Suppressor macrophage treated with lipopolysaccharide for 4 hours (primary cell): ENCODE data around the gene SLC24A4.
"Not testable (repeated sequence)": the region's sequence is repeated elsewhere in the genome, so short reads cannot be mapped to it uniquely, and the experiment has no call there.

ENCODE experiments used
- DNase-seq: peaks from one replicate; pipeline ENCODE4 v3.0.0-alpha.2; 2020

The SLC24A4 gene

GRCh38 chr14:92527721-92528120 is 204.8 kb downstream of the SLC24A4 start:
- no peak for DNase-seq

- no peak for DNase-seq
These were observed 205.6 kb downstream of the SLC24A4 start for GRCh38 chr14:92528486-92529100.

GRCh38 chr14:92529903-92530302 is 206.9 kb downstream of the SLC24A4 start:
- peak; percentile 59 for DNase-seq

GRCh38 chr14:92531106-92531873 is 208.3 kb downstream of the SLC24A4 start:
- DNase-seq = peak; percentile 87

- DNase-seq = no peak
These were observed 209.7 kb downstream of the SLC24A4 start for GRCh38 chr14:92532490-92533163.

- no peak for DNase-seq
These were observed 212.1 kb downstream of the SLC24A4 start for GRCh38 chr14:92534932-92535643.

GRCh38 chr14:92536231-92536630 is 213.3 kb downstream of the SLC24A4 start:
- DNase-seq = not testable (repeated sequence)

GRCh38 chr14:92538412-92538985 is 215.5 kb downstream of the SLC24A4 start:
- no peak for DNase-seq

GRCh38 chr14:92539419-92539818 is 216.5 kb downstream of the SLC24A4 start:
- no peak for DNase-seq

- DNase-seq = no peak
These were observed 216.9 kb downstream of the SLC24A4 start for GRCh38 chr14:92539875-92540274.

GRCh38 chr14:92540472-92541048 is 217.6 kb downstream of the SLC24A4 start:
- DNase-seq = peak; percentile 60

GRCh38 chr14:92542766-92543554 is 220.0 kb downstream of the SLC24A4 start:
- no peak for DNase-seq

- no peak for DNase-seq
These were observed 221.2 kb downstream of the SLC24A4 start for GRCh38 chr14:92544051-92544720.

GRCh38 chr14:92546347-92547053 is 223.5 kb downstream of the SLC24A4 start:
- DNase-seq = no peak

GRCh38 chr14:92549105-92549858 is 226.3 kb downstream of the SLC24A4 start:
- peak; percentile 31 for DNase-seq

- peak; percentile 31 for DNase-seq
These were observed 226.9 kb downstream of the SLC24A4 start for GRCh38 chr14:92549859-92550230.
